ENCODE results near the gene MKKS.

Gene MKKS

GRCh38 chr20:10370091-10370887 lies 63.7 kb downstream of the MKKS start:
- H3K27me3 Mint-ChIP-seq, result peaks cover 51% of the 10 kb centered on the region
- ATAC-seq, result no peak
- H3K9me3 Mint-ChIP-seq, result peaks cover 5 to 10% of the 10 kb centered on the region in 2 donors
- H3K4me3 Mint-ChIP-seq, result no peak overlapping the region
- DNase-seq, result no peak
- H3K4me1 Mint-ChIP-seq, result no peaks in the 10 kb centered on the region
- H3K27ac Mint-ChIP-seq, result no peak overlapping the region

- no peak overlapping the region for H3K4me3 Mint-ChIP-seq
- no peak overlapping the region for H3K27ac Mint-ChIP-seq
- peaks cover 56% of the 10 kb centered on the region for H3K27me3 Mint-ChIP-seq
- no peak for ATAC-seq
- H3K9me3 Mint-ChIP-seq, result peaks cover 5 to 10% of the 10 kb centered on the region in 2 donors
- no peak for DNase-seq
- H3K4me1 Mint-ChIP-seq, result no peaks in the 10 kb centered on the region
These were observed 64.3 kb downstream of the MKKS start for GRCh38 chr20:10369723-10370090.

- DNase-seq, result no peak
- Mint-ChIP-seq H3K4me3 (no peak overlapping the region), H3K4me1 (no peaks in the 10 kb centered on the region), H3K9me3 (peaks cover 5% of the 10 kb centered on the region in 2 donors), H3K27me3 (peaks cover 59% of the 10 kb centered on the region), H3K27ac (no peak overlapping the region)
- ATAC-seq, result no peak
These were observed 65.3 kb downstream of the MKKS start for GRCh38 chr20:10368702-10369041.

GRCh38 chr20:10367943-10368701 lies 65.9 kb downstream of the MKKS start:
- no peak for ATAC-seq
- DNase-seq, result no peak
- Mint-ChIP-seq H3K9me3 (peaks cover under 1 to 1% of the 10 kb centered on the region in 2 donors), H3K4me3 (no peak overlapping the region), H3K27ac (no peak overlapping the region), H3K27me3 (peaks cover 53% of the 10 kb centered on the region), H3K4me1 (no peaks in the 10 kb centered on the region)

- Mint-ChIP-seq H3K27me3 (peaks cover 53% of the 10 kb centered on the region), H3K4me3 (no peak overlapping the region), H3K9me3 (no peaks in the 10 kb centered on the region), H3K4me1 (no peaks in the 10 kb centered on the region), H3K27ac (no peak overlapping the region)
- DNase-seq, result no peak
- ATAC-seq, result no peak
These were observed 66.4 kb downstream of the MKKS start for GRCh38 chr20:10367693-10367942.

GRCh38 chr20:10366898-10367692 lies 66.9 kb downstream of the MKKS start:
- Mint-ChIP-seq H3K27me3 (peaks cover 51% of the 10 kb centered on the region), H3K27ac (no peak overlapping the region), H3K4me1 (no peaks in the 10 kb centered on the region), H3K9me3 (no peaks in the 10 kb centered on the region), H3K4me3 (no peak overlapping the region)
- ATAC-seq (no peak), DNase-seq (no peak)

GRCh38 chr20:10362674-10363073 lies 71.3 kb downstream of the MKKS start:
- no peak for DNase-seq
- Mint-ChIP-seq H3K9me3 (no peaks in the 10 kb centered on the region), H3K4me3 (no peak overlapping the region), H3K4me1 (no peaks in the 10 kb centered on the region), H3K27me3 (peaks cover 25% of the 10 kb centered on the region), H3K27ac (no peak overlapping the region)
- no peak for ATAC-seq

- ATAC-seq, result no peak
These were observed 73.1 kb downstream of the MKKS start for GRCh38 chr20:10360878-10361277.

GRCh38 chr20:10359621-10360040 lies 74.4 kb downstream of the MKKS start:
- no peaks in the 10 kb centered on the region for H3K4me1 Mint-ChIP-seq
- no peak overlapping the region for H3K4me3 Mint-ChIP-seq
- ATAC-seq (no peak), DNase-seq (no peak)
- H3K27ac Mint-ChIP-seq, result no peak overlapping the region
- H3K27me3 Mint-ChIP-seq, result peaks cover 12% of the 10 kb centered on the region
- no peaks in the 10 kb centered on the region for H3K9me3 Mint-ChIP-seq

More at GRCh38 chr20:10360878-10361277, 73.1 kb downstream of the MKKS start:
- DNase-seq, result no peak
- Mint-ChIP-seq H3K4me3 (no peak overlapping the region), H3K9me3 (no peaks in the 10 kb centered on the region), H3K4me1 (no peaks in the 10 kb centered on the region), H3K27ac (no peak overlapping the region), H3K27me3 (peaks cover 24% of the 10 kb centered on the region)

GRCh38 chr20:10357974-10358373 lies 76.0 kb downstream of the MKKS start:
- ATAC-seq (no peak), DNase-seq (no peak)
- Mint-ChIP-seq H3K27ac (no peak overlapping the region), H3K27me3 (peaks cover 14% of the 10 kb centered on the region), H3K4me1 (no peaks in the 10 kb centered on the region), H3K4me3 (no peak overlapping the region), H3K9me3 (no peaks in the 10 kb centered on the region)

- H3K4me1 Mint-ChIP-seq, result no peaks in the 10 kb centered on the region
- H3K27ac Mint-ChIP-seq, result no peak overlapping the region
- DNase-seq (no peak), ATAC-seq (no peak)
- H3K9me3 Mint-ChIP-seq, result no peaks in the 10 kb centered on the region
- H3K4me3 Mint-ChIP-seq, result no peak overlapping the region
- H3K27me3 Mint-ChIP-seq, result peaks cover 22% of the 10 kb centered on the region
These were observed 76.8 kb downstream of the MKKS start for GRCh38 chr20:10357061-10357708.

- Mint-ChIP-seq H3K4me1 (no peaks in the 10 kb centered on the region), H3K4me3 (no peak overlapping the region), H3K9me3 (no peaks in the 10 kb centered on the region), H3K27ac (no peak overlapping the region), H3K27me3 (peaks cover 25% of the 10 kb centered on the region)
- DNase-seq (no peak), ATAC-seq (no peak)
These were observed 77.4 kb downstream of the MKKS start for GRCh38 chr20:10356628-10357027.

- ATAC-seq (no peak), DNase-seq (no peak)
- H3K4me3 Mint-ChIP-seq, result no peak overlapping the region
- peaks cover 14% of the 10 kb centered on the region for H3K4me1 Mint-ChIP-seq
- H3K27me3 Mint-ChIP-seq, result peaks cover 25% of the 10 kb centered on the region
- H3K9me3 Mint-ChIP-seq, result peaks cover 0 to 8% of the 10 kb centered on the region in 2 donors
- H3K27ac Mint-ChIP-seq, result no peak overlapping the region
These were observed 80.8 kb downstream of the MKKS start for GRCh38 chr20:10352934-10353824.

Measured in stimulated activated naive CD8-positive, alpha-beta T cell treated with anti-CD3 and anti-CD28 coated beads, Interleukin-15, amount 100 ng/mL, for 72 hours (primary cell).